Muscle of back (tissue), 11 donors: ENCODE data around the gene ZC2HC1C. TPM values are rescaled to one million over a fixed set of nuclear protein-coding genes. Genes with fewer than 3 reads are reported as not detected.
"Not testable (repeated sequence)": the region's sequence is repeated elsewhere in the genome, so short reads cannot be mapped to it uniquely, and the experiment has no call there.

Source experiments
- DNase-seq, 3 donors: peaks; one replicate each; pipeline versions ENCODE4 v3.0.0 to v3.0.0-alpha.2; 2013
- polyA plus RNA-seq, 10 donors: library from polyadenylated mRNA; unstranded; fragments of 120-200 nt; gene quantifications; one replicate each; pipeline ENCODE4 v1.2.1, GENCODE V29; 2013; ENCODE audit not compliant: insufficient read length in 10 of 10

ZC2HC1C gene
- polyA plus RNA-seq, 10 donors, result 0.74 to 1.6 (median 1.3) TPM

- DNase-seq, result no peak
These were observed 21.8 kb downstream of the ZC2HC1C start for GRCh38 chr14:75091251-75091650.

- no peak for DNase-seq
These were observed 23.3 kb downstream of the ZC2HC1C start for GRCh38 chr14:75092698-75093097.

GRCh38 chr14:75094896-75095295, 25.5 kb downstream of the ZC2HC1C start:
- peak in 1 of 3 donors; percentile 28 for DNase-seq

GRCh38 chr14:75095690-75096089, 26.2 kb downstream of the ZC2HC1C start:
- no peak for DNase-seq

- DNase-seq, result no peak
These were observed 27.5 kb downstream of the ZC2HC1C start for GRCh38 chr14:75096959-75097358.

- DNase-seq, result no peak
These were observed 28.8 kb downstream of the ZC2HC1C start for GRCh38 chr14:75098212-75098611.

GRCh38 chr14:75098682-75099081, 29.2 kb downstream of the ZC2HC1C start:
- DNase-seq, result peak in 1 of 3 donors; percentile 11

GRCh38 chr14:75101491-75101890, 32.0 kb downstream of the ZC2HC1C start:
- no peak for DNase-seq

GRCh38 chr14:75107186-75107585, 37.7 kb downstream of the ZC2HC1C start:
- no peak for DNase-seq

GRCh38 chr14:75109877-75110276, 40.4 kb downstream of the ZC2HC1C start:
- no peak for DNase-seq

GRCh38 chr14:75113932-75114539, 44.6 kb downstream of the ZC2HC1C start:
- DNase-seq, result no peak

- DNase-seq, result no peak
These were observed 49.6 kb downstream of the ZC2HC1C start for GRCh38 chr14:75119056-75119455.

- no peak for DNase-seq
These were observed 51.3 kb downstream of the ZC2HC1C start for GRCh38 chr14:75120541-75121291.

GRCh38 chr14:75121552-75121951, 52.1 kb downstream of the ZC2HC1C start:
- no peak for DNase-seq

GRCh38 chr14:75123991-75124390, 54.5 kb downstream of the ZC2HC1C start:
- DNase-seq, result no peak

- no peak for DNase-seq
These were observed 56.2 kb downstream of the ZC2HC1C start for GRCh38 chr14:75125617-75126016.

- DNase-seq, result no peak
These were observed 56.7 kb downstream of the ZC2HC1C start for GRCh38 chr14:75126121-75126544.

GRCh38 chr14:75126679-75127473, 57.4 kb downstream of the ZC2HC1C start, which contains the start of gene NEK9:
Gene NEK9 (minus strand): TSS chr14:75127048. CDS start chr14:75126921, 127 bp downstream.
- peak; percentile 88 to 98 (median 94) for DNase-seq

GRCh38 chr14:75127474-75127820, 58.0 kb downstream of the ZC2HC1C start:
- DNase-seq, result not testable (repeated sequence)

- peak in 1 of 3 donors; percentile 21 for DNase-seq
These were observed 58.6 kb downstream of the ZC2HC1C start for GRCh38 chr14:75127903-75128595.

GRCh38 chr14:75128596-75128990, 59.2 kb downstream of the ZC2HC1C start:
- no peak for DNase-seq
